Epithelial cell of proximal tubule (primary cell): ENCODE measurements around the gene KIZ. TPM values are rescaled to one million over a fixed set of nuclear protein-coding genes. Genes with fewer than 3 reads are reported as not detected.
A peak's percentile ranks its signal among the peaks of the same experiment; 100 is the strongest.

Source experiments
- DNase-seq: peaks from one replicate; pipeline ENCODE4 v3.0.0-alpha.2; 2011; ENCODE audit warnings: low read depth
- H3K4me3 ChIP-seq: 2 replicates; pipeline ENCODE4 v1.5.1; 2011; ENCODE audit warnings: low read depth, mild to moderate bottlenecking, low read length
- CTCF ChIP-seq: conservative IDR thresholded peaks from 2 replicates; pipeline ENCODE4 v1.5.1; 2012; ENCODE audit warnings: low read depth, mild to moderate bottlenecking, low read length
- total RNA-seq: library from RNA; depleted of rRNA; stranded (reverse); fragments of >200 nt; gene quantifications from 2 replicates; pipeline ENCODE4 v1.2.3, GENCODE V29; 2015

KIZ gene
- total RNA-seq, 1 donor from 2014 or later = 4.7 TPM

- H3K4me3 ChIP-seq = no peak overlapping the region
- DNase-seq = no peak
- TF ChIP-seq CTCF = no peak
Observed at GRCh38 chr20:21090111-21090618, 35.7 kb upstream of the KIZ start.

- H3K4me3 ChIP-seq = no peak overlapping the region
- no peak for DNase-seq
- TF ChIP-seq CTCF = no peak
Observed at GRCh38 chr20:21090721-21091120, 35.2 kb upstream of the KIZ start.

GRCh38 chr20:21092806-21093205, 33.1 kb upstream of the KIZ start:
- TF ChIP-seq CTCF = no peak
- no peak for DNase-seq
- no peak overlapping the region for H3K4me3 ChIP-seq

GRCh38 chr20:21096321-21097043, 29.4 kb upstream of the KIZ start:
- H3K4me3 ChIP-seq = no peak overlapping the region
- no peak for DNase-seq

DNA sequence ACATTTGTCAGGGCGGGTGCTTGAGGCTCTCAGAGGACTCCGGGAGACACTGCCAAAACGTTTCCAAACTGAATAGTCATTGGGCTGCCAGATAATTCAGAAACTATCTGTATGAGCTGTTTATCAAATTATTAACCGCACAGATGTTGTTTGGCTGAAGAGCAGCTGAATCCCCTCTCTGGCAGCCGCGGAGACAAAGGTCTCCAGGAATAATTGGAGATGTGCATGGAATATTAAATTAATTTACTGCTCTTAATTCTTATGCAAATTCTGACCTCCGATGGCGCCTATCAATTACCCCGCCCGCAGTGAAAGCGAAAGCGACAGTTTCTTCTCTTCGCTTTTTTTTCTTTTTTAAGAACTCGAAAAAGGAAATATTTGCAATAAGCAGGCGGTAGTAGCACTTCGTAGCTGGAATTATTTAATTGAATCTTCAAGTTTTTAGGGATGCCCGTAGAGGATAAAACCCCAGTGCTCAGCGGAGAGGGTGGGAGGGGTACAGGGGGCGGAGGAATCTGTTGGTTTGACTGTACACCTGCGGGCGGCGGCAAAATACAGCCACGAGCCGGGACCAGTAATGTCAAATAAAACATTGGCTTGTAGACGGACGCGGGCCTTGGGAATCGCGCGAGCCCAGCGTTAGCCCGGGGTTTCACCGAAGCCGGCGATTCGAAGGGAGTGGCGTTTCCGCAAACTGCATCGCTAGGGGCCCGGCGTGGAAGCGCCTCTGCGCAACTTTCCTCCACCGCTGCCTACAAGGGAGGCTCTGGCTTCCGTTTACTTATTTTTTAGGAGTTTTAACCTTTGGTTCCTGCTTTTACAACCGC, 25.9 kb upstream of the KIZ start:
- peak overlapping the region; percentile 22 for H3K4me3 ChIP-seq
- TF ChIP-seq CTCF = no peak
- DNase-seq = no peak

More at GRCh38 chr20:21096321-21097043, 29.4 kb upstream of the KIZ start:
- TF ChIP-seq CTCF = no peak

DNA sequence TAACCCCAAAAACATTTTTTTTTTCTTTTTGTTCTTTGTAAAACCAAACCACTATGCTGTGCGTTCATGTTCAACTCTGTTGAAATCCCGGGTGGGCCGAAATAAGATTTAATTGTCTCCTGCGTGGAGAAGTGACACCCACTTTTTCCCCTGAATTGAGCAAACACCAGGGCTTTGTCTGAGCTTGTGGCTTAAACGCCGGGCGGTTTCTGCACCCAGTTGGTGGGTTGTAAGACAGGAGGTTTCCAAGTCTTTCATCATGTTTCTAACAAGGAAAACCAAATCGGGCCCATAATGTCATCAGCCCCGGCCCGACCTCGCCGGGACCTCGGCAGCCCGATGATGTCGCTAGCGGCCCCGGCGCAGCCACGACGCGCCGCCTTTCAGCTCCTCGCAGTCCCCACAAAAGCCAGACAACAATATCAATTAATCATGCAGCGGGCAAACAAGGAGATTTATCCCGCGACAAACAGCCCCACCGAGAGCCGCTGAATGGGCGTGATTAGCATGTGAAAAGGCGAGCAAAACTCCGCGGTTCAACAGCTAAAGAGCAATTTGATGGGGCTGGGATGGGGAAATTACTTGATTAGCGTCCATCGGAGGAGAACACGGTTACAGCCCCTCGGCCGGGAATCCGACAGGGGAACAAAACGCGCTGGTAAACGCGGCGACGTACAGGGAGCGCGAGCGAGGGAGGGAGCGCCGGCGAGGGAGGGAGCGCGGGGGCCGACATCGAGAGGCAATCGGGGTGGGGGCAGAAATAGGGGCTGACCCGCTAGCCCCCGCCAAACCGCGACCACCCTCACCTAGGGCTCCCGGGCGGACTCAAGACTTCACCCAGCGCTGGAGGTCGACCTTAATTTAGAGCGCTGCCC, 25.1 kb upstream of the KIZ start:
- H3K4me3 ChIP-seq = no peak overlapping the region
- TF ChIP-seq CTCF = no peak
- DNase-seq = no peak
